VCaP (cell line): Measurements from ENCODE around the gene LTBP1.

Experiments used
- H3K27ac ChIP-seq: fragments of 450-650 bp; 2 replicates; pipeline ENCODE4 v1.5.1; 2017
- TF ChIP-seq, protein P1 (sequence below): fragments of 450-650 bp; conservative IDR thresholded peaks from 2 replicates; pipeline ENCODE4 v1.5.1; 2017; ENCODE audit warnings: mild to moderate bottlenecking, moderate library complexity

The LTBP1 gene

DNA sequence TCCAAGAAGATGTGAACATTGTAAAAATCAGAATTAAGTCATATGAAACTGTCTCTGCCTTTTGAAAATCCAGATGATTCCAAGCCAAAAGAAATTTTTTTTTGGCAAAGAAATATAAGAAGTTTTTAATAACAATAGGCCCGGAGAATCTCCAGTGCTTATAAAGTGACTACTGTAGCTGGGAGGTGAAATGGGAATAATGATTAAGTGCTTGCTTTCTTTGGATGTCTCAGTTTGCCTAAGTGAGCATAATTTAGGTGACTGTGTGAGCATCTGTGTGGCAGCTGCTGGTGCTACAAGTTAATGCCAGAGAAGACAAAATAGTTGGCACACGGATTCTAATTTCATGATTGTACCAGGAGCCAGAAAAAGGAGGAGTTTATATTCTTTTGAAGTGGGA lies 185.0 kb downstream of the LTBP1 start:
- H3K27ac ChIP-seq, result no peak overlapping the region; the same call in 1 of the 2 replicates
- TF ChIP-seq, protein P1, sequence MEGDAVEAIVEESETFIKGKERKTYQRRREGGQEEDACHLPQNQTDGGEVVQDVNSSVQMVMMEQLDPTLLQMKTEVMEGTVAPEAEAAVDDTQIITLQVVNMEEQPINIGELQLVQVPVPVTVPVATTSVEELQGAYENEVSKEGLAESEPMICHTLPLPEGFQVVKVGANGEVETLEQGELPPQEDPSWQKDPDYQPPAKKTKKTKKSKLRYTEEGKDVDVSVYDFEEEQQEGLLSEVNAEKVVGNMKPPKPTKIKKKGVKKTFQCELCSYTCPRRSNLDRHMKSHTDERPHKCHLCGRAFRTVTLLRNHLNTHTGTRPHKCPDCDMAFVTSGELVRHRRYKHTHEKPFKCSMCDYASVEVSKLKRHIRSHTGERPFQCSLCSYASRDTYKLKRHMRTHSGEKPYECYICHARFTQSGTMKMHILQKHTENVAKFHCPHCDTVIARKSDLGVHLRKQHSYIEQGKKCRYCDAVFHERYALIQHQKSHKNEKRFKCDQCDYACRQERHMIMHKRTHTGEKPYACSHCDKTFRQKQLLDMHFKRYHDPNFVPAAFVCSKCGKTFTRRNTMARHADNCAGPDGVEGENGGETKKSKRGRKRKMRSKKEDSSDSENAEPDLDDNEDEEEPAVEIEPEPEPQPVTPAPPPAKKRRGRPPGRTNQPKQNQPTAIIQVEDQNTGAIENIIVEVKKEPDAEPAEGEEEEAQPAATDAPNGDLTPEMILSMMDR, result no peak

GRCh38 chr2:33133454-33133952 lies 186.8 kb downstream of the LTBP1 start:
- H3K27ac ChIP-seq, result peak overlapping the region; percentile 54
- TF ChIP-seq, protein P1, result no peak

- peak overlapping the region; percentile 54 for H3K27ac ChIP-seq
- TF ChIP-seq, protein P1, result no peak
Measured at GRCh38 chr2:33134086-33134771, 187.5 kb downstream of the LTBP1 start.

DNA sequence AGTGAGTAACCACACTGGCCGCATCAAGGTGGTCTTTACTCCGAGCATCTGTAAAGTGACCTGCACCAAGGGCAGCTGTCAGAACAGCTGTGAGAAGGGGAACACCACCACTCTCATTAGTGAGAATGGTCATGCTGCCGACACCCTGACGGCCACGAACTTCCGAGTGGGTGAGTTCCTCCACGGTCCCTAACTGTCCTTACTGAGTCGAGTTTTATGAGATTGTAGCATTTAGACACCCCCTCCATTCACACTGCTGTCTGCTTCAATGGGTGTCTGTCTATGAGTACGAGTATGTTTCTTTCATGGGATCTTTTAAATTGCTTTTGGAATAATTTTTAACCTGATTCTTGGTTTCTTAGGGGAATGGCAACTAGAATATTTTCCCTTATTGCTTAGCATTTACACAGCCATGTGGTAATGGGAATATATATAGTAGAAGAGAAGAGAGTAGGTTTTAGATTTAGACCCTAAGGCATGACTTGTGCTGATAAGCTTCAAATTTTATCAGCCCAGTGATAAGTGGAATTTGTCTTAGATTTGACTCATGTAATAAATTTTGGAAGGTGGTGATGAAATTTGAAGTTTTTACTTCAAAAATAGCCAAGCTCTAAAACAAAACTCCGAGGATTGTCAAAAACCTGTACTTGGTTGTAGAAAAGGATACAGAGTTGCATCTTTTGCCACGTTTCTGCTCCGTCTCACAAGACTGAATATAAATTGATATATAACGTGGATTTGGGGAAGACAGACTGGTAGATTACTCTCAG lies 188.2 kb downstream of the LTBP1 start:
- TF ChIP-seq, protein P1, result no peak
- H3K27ac ChIP-seq, result peak overlapping the region; percentile 54

- H3K27ac ChIP-seq, result peak overlapping the region; percentile 54
- TF ChIP-seq, protein P1, result no peak
Measured at GRCh38 chr2:33135645-33136044, 188.9 kb downstream of the LTBP1 start.

DNA sequence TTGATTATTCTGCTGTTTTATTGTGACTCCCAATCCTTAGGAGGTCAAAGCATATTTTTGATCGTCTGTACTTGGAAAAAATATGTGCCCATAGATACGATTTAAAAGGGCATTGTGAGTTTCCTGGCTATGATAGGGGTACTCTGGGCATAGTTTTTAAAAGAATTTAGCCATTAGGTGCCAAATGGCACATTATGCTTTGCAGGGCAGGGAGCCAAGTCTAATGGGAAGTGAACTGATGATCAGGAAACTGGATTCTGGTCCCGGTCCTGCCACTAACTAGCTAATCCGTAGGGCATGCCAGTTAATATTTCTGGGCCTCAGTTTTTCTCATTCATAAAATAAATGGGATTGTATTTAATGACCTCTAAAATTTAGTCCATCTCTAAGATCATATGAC lies 189.3 kb downstream of the LTBP1 start:
- TF ChIP-seq, protein P1, result no peak

DNA sequence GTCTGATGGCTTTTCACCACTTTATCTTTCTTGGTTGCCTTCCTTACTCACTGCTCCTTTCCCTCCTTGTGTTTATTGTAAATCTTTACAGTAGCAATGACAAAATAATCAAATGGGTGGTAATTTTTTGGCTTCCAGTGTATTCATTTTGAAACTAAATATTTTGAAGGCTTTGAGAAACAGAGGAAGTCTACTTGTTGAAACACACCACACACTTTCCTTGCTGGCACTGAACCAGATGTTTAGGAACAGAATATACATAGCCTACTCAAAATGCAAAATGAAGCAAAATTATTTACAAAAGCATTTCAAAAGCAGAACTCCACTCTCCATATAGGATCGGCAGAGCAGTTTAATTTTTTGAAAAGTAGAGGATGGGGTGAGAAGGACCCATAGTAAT lies 189.8 kb downstream of the LTBP1 start:
- TF ChIP-seq, protein P1, result no peak
- peak overlapping the region; percentile 54 for H3K27ac ChIP-seq

More for the DNA sequence above, 189.3 kb downstream of the LTBP1 start:
- H3K27ac ChIP-seq, result peak overlapping the region; percentile 54
